Lung (tissue), 12 donors: ENCODE measurements around the gene ACTN3. TPM values are rescaled to one million over a fixed set of nuclear protein-coding genes. Genes with fewer than 3 reads are reported as not detected.

Experiments used
- ATAC-seq: fragments of 200-7000 bp; cut with Tn5 transposase; one replicate; pipeline ENCODE4 v1.9.1; 2020; ENCODE audit warnings: moderate number of reproducible peaks; ENCODE audit not compliant: insufficient read depth, low FRiP score
- DNase-seq, 3 donors: peaks; one replicate each; pipeline ENCODE4 v3.0.0-alpha.2; 2013 to 2017
- H3K27ac ChIP-seq, 2 donors: one replicate each; pipeline ENCODE4 v1.5.1; 2013; ENCODE audit warnings: mild to moderate bottlenecking in 2 of 2, moderate library complexity in 2 of 2, control low read depth in 1 of 2, inconsistent platforms in 1 of 2, low read depth in 1 of 2, low read length in 1 of 2
- H3K27me3 ChIP-seq, 3 donors: one replicate each; pipeline ENCODE4 v1.5.1; 2013; ENCODE audit warnings: low read length in 2 of 3; ENCODE audit not compliant: control insufficient read depth in 3 of 3, insufficient read depth in 3 of 3
- H3K36me3 ChIP-seq, 4 donors: one replicate each; pipeline ENCODE4 v1.5.1; 2013; ENCODE audit warnings: low read length in 4 of 4, mild to moderate bottlenecking in 1 of 4, moderate library complexity in 1 of 4; ENCODE audit not compliant: control insufficient read depth in 4 of 4, insufficient read depth in 4 of 4
- H3K4me1 ChIP-seq, 5 donors: one replicate each; pipeline ENCODE4 v1.5.1; 2013; ENCODE audit warnings: low read length in 5 of 5, mild to moderate bottlenecking in 2 of 5, moderate library complexity in 1 of 5; ENCODE audit not compliant: control insufficient read depth in 5 of 5, insufficient read depth in 5 of 5
- H3K4me3 ChIP-seq: one replicate; pipeline ENCODE4 v1.5.1; 2013; ENCODE audit warnings: mild to moderate bottlenecking, control low read depth, moderate library complexity
- H3K9ac ChIP-seq, 2 donors: one replicate each; pipeline ENCODE4 v1.5.1; 2013; ENCODE audit warnings: low read length in 2 of 2, control low read depth in 1 of 2; ENCODE audit not compliant: insufficient read depth in 1 of 2
- H3K9me3 ChIP-seq, 4 donors: one replicate each; pipeline ENCODE4 v1.5.1; 2013; ENCODE audit warnings: low read length in 3 of 4, mild to moderate bottlenecking in 1 of 4, moderate library complexity in 1 of 4; ENCODE audit not compliant: control insufficient read depth in 4 of 4, insufficient read depth in 3 of 4
- WGBS, 2 donors: extraction: QIAGEN DNeasy Blood & Tissue Kit; methylation state at CpG; one replicate each; pipeline ENCODE4 v1.1.7; 2013; 5-methylcytosine and 5-hydroxymethylcytosine counted together
- polyA plus RNA-seq, 2 donors: library from polyadenylated mRNA; stranded (reverse); fragments of 200-250 nt; gene quantifications; one replicate each; pipeline ENCODE4 v1.2.1, GENCODE V29; 2013
- total RNA-seq, 2 donors: library from RNA; depleted of rRNA in 1 of 2; stranded (reverse); fragments of >200 nt in 1 of 2; gene quantifications; one replicate each; pipeline ENCODE4 v1.2.1, GENCODE V29; 2014 to 2021
- TF ChIP-seq, protein P1 (sequence below): IDR thresholded peaks from 2 replicates; pipeline ENCODE4 v1.5.1; 2012; ENCODE audit warnings: mild to moderate bottlenecking; ENCODE audit errors: control extremely low read depth, extremely low read depth
- donor health status: control.
- donor health status: control.
- donor health status: Bipolar disorder and iron deficiency.
- donor health status: healthy.
- donor health status: DM: yes; HTN: yes; CAD: no.

The ACTN3 gene
- total and polyA plus RNA-seq, 4 donors, result 0.04 to 0.15 (median 0.07) TPM; not detected in 1

DNA sequence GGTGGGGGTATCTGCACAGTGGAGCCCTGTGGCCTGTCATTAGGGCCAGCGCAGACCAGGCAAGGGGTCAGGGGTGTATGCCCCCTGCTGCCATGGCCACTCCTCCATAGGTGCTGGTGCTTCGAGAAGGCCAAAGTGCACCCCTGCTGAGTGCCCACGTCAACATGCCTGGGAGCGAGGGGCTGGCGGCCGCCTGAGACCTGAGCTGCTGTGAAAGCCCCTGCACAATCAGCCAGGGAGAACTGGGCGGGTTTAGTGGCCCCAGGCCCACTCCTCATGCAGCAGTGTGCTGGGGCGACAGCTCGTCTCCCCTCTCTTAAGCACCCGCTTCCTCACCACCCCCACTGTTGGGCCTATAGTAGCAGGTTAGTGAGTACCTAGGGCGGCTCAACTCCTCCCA is 14.9 kb upstream of the ACTN3 start:
- 95 to 97% methylated on average over 11 of the region's 11 CpGs for WGBS, 2 donors
- ATAC-seq, result no peak
- H3K4me1 ChIP-seq, result no peaks in the 10 kb centered on the region
- H3K9ac ChIP-seq, result no peak overlapping the region
- H3K4me3 ChIP-seq, result no peak overlapping the region
- no peak for DNase-seq
- H3K27me3 ChIP-seq, result no peaks in the 10 kb centered on the region
- H3K36me3 ChIP-seq, result peaks cover 0 to 20% (median 17%) of the 10 kb centered on the region in 4 donors
- peaks cover 0 to 1% (median 0%) of the 10 kb centered on the region in 4 donors for H3K9me3 ChIP-seq
- H3K27ac ChIP-seq, result no peak overlapping the region
- TF ChIP-seq, protein P1, sequence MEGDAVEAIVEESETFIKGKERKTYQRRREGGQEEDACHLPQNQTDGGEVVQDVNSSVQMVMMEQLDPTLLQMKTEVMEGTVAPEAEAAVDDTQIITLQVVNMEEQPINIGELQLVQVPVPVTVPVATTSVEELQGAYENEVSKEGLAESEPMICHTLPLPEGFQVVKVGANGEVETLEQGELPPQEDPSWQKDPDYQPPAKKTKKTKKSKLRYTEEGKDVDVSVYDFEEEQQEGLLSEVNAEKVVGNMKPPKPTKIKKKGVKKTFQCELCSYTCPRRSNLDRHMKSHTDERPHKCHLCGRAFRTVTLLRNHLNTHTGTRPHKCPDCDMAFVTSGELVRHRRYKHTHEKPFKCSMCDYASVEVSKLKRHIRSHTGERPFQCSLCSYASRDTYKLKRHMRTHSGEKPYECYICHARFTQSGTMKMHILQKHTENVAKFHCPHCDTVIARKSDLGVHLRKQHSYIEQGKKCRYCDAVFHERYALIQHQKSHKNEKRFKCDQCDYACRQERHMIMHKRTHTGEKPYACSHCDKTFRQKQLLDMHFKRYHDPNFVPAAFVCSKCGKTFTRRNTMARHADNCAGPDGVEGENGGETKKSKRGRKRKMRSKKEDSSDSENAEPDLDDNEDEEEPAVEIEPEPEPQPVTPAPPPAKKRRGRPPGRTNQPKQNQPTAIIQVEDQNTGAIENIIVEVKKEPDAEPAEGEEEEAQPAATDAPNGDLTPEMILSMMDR, result no peak

DNA sequence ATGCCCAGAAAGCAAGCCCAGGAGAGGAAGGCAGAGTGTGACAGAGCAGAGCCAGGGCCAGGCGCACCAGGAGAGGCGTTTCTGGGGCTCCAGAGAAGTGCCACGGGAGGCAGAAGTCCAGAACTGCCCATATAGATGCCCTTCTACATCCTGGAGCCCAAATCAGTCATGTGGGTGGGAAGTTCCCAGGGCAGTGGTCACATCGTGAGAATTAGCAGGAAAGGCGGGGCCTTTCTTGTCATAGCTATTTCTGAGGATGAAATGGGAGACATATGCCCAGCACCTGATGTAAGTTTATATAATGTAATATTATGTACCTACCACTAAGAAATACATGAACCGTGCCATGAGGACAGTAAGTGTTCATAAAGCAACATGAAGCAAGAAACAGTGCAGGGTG is 13.9 kb upstream of the ACTN3 start:
- TF ChIP-seq, protein P1, result no peak
- Histone ChIP-seq H3K27me3 (no peaks in the 10 kb centered on the region), H3K9me3 (peaks cover 0 to 1% (median 0%) of the 10 kb centered on the region in 4 donors), H3K36me3 (peaks cover 0 to 23% (median 15%) of the 10 kb centered on the region in 4 donors), H3K9ac (no peak overlapping the region), H3K4me1 (no peaks in the 10 kb centered on the region), H3K4me3 (no peak overlapping the region), H3K27ac (no peak overlapping the region)
- 78 to 79% methylated on average over 6 of the region's 6 CpGs for WGBS, 2 donors
- ATAC-seq (no peak), DNase-seq (no peak)

DNA sequence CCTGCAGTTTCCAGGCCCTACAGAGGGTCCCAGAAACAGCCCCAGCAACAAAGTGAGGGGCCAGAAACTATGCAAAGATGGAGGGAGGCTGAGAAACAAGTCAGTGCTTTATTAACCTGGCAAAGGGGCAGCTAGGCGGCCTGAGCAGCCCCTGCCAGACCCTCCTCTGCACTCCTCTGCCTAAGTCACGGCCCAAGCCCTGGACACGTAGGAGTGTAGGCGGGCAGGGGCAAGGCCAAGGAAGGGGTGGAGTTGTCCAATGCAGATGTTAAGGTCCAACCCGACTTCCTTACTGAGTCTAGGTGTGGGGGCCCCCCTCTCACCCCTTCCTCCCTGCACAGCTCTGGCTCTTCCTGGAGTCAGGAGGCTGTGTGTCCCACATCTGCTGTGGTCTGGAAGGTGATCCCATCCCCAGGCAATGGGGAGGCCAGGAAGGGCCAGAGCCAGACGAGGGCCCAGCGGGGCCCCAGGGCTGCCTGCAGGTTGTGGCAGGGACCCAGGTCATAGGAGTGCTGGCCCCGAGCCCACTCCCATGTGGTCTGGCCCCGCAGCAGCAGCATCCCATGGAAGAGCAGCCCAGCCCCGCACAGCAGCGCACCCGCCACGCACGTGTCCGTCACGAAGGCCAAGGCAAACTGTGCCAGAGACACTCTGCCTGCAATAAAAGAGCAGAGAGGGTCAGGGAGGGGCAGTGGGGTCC is 7.4 kb upstream of the ACTN3 start:
- Histone ChIP-seq H3K27me3 (no peaks in the 10 kb centered on the region), H3K36me3 (peaks cover 0 to 31% (median 7%) of the 10 kb centered on the region in 4 donors), H3K27ac (no peak overlapping the region), H3K9me3 (no peaks in the 10 kb centered on the region), H3K9ac (no peak overlapping the region), H3K4me3 (no peak overlapping the region), H3K4me1 (peaks cover 0 to 8% (median 0%) of the 10 kb centered on the region in 5 donors)
- 89 to 92% methylated on average over 16 of the region's 16 CpGs for WGBS, 2 donors
- ATAC-seq (no peak), DNase-seq (no peak)
- TF ChIP-seq, protein P1, result no peak
